ENCODE data around the gene RAET1G.
"Not testable (repeated sequence)": the region's sequence is repeated elsewhere in the genome, so short reads cannot be mapped to it uniquely, and the experiment has no call there.

The RAET1G gene

GRCh38 chr6:149954328-149954983 is 31.5 kb upstream of the RAET1G start:
- not testable (repeated sequence) for DNase-seq (ENCODE audit: low read depth, low spot score)

DNA sequence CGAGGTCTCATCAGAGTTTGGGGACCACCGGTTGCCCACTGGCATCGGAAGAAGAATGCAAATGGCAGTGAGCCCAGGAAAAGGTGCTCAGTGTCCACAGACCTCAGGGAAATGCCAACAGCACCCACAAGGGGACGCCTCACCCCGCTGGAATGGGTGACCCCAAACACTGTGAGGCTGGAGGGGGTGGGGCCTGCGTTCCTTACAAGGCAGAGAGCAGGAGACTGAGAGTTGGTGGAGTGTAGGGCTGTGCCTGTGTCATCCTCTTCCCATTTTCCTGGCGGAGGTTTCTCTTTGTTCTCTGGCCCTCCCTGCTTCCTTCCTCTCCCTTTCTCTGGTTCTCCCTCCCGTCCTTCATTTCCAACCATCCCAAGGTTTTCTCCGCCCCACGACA is 31.0 kb upstream of the RAET1G start:
- not testable (repeated sequence) for DNase-seq (ENCODE audit: low read depth, low spot score)

GRCh38 chr6:149953390-149953789 is 30.5 kb upstream of the RAET1G start:
- DNase-seq (ENCODE audit: low read depth, low spot score) = not testable (repeated sequence)

GRCh38 chr6:149951626-149952025 is 28.7 kb upstream of the RAET1G start:
- DNase-seq (ENCODE audit: low read depth, low spot score) = no peak

GRCh38 chr6:149951096-149951495 is 28.2 kb upstream of the RAET1G start:
- DNase-seq (ENCODE audit: low read depth, low spot score) = no peak

GRCh38 chr6:149950423-149950822 is 27.5 kb upstream of the RAET1G start:
- no peak for DNase-seq (ENCODE audit: low read depth, low spot score)

DNA sequence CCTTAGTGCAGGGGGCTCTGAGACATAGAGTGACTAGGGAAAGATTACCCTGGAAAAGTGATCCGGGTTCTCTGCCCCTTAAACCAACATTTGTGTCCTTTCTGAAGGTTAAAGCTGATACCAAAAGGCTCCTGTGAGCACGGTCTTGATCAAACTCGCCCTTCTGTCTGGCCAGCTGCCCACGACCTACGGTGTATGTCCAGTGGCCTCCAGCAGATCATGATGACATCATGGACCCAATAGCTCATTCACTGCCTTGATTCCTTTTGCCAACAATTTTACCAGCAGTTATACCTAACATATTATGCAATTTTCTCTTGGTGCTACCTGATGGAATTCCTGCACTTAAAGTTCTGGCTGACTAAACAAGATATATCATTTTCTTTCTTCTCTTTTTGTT is 25.7 kb upstream of the RAET1G start:
- no peak for DNase-seq (ENCODE audit: low read depth, low spot score)

DNA sequence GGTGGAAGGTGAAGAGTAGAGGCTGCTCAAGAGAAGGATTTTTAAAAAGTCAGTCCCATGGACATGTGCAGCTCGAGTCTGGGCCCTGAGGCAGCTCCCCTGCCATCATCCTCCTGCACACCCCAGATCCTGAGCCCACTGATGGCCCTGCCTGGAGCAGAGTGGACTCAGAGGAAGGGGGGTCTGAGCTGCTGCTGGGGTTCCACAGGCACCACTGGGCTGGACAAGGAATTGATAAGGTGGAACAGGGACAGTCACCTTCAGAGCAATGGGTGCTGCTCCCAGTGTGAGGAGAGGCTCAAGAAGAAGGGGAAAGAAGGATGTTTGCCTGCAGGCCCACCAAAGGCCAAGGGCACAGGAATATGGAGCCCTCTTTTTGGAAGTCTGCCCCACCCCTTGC is 25.1 kb upstream of the RAET1G start:
- no peak for DNase-seq (ENCODE audit: low read depth, low spot score)

GRCh38 chr6:149947533-149947932 is 24.6 kb upstream of the RAET1G start:
- DNase-seq (ENCODE audit: low read depth, low spot score) = not testable (repeated sequence)

DNA sequence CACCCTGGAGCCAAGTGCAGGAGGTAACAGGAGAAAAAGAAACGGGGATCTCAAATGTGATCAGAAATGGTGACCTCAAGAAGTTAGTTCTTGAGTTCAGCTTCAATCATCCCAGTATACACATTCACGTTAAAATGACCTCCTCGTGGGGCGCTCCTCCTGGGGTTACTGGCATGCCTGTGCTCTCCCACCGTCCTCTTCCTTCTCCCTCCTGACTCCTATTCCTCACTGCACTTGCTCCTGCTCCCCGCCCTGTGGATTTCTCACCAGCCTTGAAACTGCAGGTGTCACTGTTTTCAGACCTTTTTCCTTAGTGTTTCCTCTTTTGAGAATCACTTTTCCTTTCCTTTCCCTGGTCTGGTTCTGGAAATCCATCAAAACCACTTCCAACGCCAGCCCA is 23.7 kb upstream of the RAET1G start:
- DNase-seq (ENCODE audit: low read depth, low spot score) = not testable (repeated sequence)

DNA sequence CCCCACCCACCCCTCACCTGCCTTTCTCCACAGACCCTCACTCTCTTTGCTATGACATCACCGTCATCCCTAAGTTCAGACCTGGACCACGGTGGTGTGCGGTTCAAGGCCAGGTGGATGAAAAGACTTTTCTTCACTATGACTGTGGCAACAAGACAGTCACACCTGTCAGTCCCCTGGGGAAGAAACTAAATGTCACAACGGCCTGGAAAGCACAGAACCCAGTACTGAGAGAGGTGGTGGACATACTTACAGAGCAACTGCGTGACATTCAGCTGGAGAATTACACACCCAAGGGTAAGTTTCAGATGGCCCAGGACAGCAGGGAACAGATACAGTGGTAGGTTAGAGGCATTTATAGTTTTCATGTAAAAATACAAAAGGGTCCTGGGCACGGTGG is 22.4 kb upstream of the RAET1G start:
- DNase-seq (ENCODE audit: low read depth, low spot score) = not testable (repeated sequence)

DNA sequence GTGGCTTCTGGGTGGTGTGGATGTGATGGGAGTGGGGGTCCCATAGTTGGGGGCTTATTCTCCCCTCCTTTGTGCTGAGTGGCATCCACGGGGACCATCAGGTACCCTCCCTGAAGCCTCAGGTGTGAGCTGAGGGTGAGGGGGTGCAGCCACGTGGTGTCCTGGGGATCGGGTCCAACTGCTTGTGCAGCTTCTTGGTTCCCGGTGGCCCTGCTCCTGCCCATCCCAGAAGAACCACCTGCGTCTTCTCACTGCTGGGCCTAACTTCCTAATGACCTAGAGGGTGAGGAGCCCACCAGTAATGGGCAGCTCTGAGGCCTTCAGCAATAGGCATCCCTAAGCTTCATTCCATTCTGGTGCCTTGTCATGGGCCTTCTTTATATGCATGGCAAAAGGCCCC is 20.4 kb upstream of the RAET1G start:
- not testable (repeated sequence) for DNase-seq (ENCODE audit: low read depth, low spot score)

- no peak for DNase-seq (ENCODE audit: low read depth, low spot score)
Measured at GRCh38 chr6:149942461-149942829, 19.5 kb upstream of the RAET1G start.

DNA sequence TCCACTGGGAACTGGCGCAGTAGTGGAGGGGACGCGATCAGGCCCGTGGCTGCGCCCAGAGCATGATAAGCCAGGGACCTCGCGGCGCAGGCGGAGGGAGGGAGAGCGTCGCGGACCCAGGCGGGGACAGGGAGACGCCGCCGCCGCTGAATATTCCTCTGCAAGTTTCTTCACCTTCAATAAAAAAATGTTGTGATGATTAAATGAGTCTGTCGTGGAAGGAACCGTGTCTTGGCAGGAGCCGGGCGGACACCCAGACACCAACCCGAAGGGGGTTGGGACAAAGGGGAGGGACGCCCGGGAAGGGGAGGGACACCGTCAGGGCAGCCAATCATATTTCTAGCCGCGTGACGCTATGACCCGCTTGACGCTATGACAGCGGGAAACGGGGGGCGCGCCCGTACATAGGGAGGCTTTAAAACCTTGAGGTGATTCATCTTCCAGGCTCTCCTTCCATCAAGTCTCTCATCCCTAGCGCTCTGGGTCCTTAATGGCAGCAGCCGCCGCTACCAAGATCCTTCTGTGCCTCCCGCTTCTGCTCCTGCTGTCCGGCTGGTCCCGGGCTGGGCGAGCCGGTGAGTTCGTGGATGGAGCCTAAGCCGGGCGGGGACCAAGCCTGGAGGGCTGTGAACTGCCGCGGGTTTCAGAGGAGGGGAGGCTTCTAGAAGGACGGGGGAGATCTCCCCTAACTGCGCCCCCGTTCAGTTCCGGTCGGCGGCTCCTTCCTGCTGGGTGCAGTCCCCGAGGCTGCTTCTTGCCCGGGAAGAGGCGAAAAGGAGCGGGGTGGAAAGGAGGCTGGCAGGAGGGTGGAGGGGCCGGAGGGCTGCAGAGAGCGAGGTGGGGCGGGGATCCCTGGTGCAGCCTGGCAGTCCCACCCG is 18.9 kb upstream of the RAET1G start, which contains the start of gene ULBP2:
Gene ULBP2, plus strand, starts transcription at position 432 of the 878 bp plus-strand sequence. Its CDS starts 59 bp downstream, at position 491.
- no peak for DNase-seq (ENCODE audit: low read depth, low spot score)

DNA sequence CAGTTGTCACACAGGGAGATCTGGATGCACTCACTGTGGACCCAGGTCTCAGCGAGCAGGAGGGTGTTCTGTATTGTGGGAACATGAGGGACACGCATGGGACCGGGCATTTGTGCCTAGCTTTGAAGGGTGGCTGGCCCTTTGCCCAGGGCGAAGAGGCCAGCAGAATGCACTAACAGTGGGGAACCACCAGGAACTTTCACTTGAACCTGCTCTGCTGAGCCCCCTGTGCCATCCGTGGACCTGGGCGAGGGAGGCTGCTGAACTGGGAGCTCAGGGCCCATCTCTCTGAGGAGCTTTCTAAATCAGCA is 17.7 kb upstream of the RAET1G start:
- DNase-seq (ENCODE audit: low read depth, low spot score) = no peak

GRCh38 chr6:149939909-149940671 is 17.2 kb upstream of the RAET1G start:
- no peak for DNase-seq (ENCODE audit: low read depth, low spot score)

DNA sequence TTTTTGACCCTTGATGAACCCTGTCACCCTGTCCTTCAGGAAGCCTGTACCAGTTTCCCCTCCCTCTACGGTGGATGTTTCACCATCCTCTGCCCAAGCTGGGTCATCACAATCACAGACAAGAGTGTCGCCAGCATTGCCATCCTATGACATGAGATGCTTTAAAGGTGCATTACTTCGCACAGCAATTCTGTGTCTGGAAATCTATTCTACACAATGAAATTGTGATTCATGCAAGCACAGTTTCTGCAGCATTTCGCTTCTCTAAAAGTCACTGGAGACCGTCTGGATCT is 16.4 kb upstream of the RAET1G start:
- no peak for DNase-seq (ENCODE audit: low read depth, low spot score)

DNA sequence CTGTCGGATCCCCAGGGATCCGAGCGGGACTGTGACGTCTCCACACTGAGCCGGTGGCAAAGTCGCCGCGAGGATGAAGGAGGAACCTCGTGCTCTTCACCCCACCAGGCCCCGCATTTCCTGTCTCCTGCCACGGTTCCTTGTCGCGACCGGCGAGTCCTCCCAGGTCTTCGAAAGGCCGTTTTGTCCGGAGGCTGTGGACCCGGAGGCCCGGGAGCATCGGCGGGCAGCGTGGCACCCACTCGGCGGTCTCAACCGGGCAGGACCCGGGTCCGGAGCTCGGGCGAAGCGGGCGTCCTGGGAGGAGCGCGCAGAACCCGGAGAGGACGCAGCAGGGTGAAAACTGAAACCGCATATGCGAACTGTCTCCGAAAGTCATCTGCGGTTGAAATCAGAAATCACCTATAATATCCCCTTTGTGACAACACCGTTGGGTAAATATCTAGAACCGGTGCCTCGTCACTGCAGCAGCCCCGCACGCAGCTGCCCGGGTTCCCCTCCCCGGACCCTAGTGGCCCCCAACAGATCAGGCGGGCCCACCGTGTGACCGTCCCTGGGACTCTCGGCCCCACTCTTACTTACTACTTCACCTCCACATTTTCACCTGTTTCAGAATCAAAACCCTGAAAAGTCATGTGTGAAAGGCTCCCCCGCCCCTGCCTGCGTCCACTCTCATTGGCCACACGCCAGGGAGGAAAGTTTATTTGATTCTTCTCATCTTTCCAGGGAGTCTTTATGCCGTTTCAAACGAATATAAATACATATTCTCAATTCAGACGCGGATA is 15.8 kb upstream of the RAET1G start:
- no peak for DNase-seq (ENCODE audit: low read depth, low spot score)

- not testable (repeated sequence) for DNase-seq (ENCODE audit: low read depth, low spot score)
Measured at GRCh38 chr6:149938013-149938570, 15.2 kb upstream of the RAET1G start.

GRCh38 chr6:149936743-149937142 is 13.8 kb upstream of the RAET1G start:
- no peak for DNase-seq (ENCODE audit: low read depth, low spot score)

GRCh38 chr6:149935668-149936067 is 12.7 kb upstream of the RAET1G start:
- no peak for DNase-seq (ENCODE audit: low read depth, low spot score)

All from iPS DF 19.7 (cell line).